ENCODE measurements around the gene PCDHB16.
"Not testable (repeated sequence)": the region's sequence is repeated elsewhere in the genome, so short reads cannot be mapped to it uniquely, and the experiment has no call there.

- not testable (repeated sequence) for TF ChIP-seq CTCF, POLR2A (IDR thresholded peaks at IDR 0.05)
Observed at GRCh38 chr5:141152096-141152495, 30.1 kb upstream of the PCDHB16 start.

Data from upper lobe of left lung (tissue), 4 donors.